PC-9 (cell line): ENCODE data around the gene IL3.
"Not testable (repeated sequence)": the region's sequence is repeated elsewhere in the genome, so short reads cannot be mapped to it uniquely, and the experiment has no call there.

Experiments
- EZH2 ChIP-seq: fragments of 200-600 bp; sonication (generic); IDR thresholded peaks from 2 replicates; pipeline ENCODE4 v1.8.0; 2017; ENCODE audit warnings: antibody characterized with exemption, low read depth
- TF ChIP-seq, protein P1 (sequence below): fragments of 200-600 bp; sonication (generic); conservative IDR thresholded peaks from 2 replicates; pipeline ENCODE4 v1.6.1; 2017; ENCODE audit warnings: mixed run types, antibody characterized with exemption, mild to moderate bottlenecking, moderate library complexity

- TF ChIP-seq, protein P1, sequence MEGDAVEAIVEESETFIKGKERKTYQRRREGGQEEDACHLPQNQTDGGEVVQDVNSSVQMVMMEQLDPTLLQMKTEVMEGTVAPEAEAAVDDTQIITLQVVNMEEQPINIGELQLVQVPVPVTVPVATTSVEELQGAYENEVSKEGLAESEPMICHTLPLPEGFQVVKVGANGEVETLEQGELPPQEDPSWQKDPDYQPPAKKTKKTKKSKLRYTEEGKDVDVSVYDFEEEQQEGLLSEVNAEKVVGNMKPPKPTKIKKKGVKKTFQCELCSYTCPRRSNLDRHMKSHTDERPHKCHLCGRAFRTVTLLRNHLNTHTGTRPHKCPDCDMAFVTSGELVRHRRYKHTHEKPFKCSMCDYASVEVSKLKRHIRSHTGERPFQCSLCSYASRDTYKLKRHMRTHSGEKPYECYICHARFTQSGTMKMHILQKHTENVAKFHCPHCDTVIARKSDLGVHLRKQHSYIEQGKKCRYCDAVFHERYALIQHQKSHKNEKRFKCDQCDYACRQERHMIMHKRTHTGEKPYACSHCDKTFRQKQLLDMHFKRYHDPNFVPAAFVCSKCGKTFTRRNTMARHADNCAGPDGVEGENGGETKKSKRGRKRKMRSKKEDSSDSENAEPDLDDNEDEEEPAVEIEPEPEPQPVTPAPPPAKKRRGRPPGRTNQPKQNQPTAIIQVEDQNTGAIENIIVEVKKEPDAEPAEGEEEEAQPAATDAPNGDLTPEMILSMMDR: not testable (repeated sequence)
- not testable (repeated sequence) for TF ChIP-seq EZH2
Observed at GRCh38 chr5:132108495-132108894, 48.0 kb downstream of the IL3 start.
